NCI-H524 (cell line): ENCODE measurements around the gene COL18A1.

Experiments used
- DNase-seq, 2 experiments: peaks; one replicate each; lab custom pipeline; 2025; lab: John Stamatoyannopoulos, UW

COL18A1 gene

DNA sequence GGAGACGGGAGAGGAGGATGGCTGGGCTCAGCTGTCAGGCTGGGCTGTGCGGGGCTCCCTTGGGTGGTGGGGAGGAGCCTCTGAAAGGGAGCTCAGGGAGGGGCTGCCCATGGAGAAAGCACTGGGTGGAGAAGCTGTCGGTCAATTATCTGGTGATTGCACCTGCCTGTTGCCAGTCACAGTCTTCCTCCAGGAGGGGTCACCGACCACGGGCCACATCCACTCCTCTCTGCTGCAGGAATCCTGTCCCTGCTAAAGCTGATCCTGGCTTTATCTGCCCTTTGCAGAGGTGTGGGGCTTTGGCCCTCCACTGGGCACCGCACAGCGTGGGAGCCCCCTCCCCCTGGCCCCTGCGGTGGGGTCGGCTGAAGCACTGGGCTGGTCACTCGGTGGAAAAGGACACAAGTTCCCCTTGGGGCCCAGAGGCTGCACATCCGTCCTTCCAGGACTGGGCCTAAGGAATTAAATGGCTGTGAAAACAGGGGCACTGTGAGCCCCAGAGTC, 21.8 kb upstream of the COL18A1 start:
- DNase-seq = no peak

DNA sequence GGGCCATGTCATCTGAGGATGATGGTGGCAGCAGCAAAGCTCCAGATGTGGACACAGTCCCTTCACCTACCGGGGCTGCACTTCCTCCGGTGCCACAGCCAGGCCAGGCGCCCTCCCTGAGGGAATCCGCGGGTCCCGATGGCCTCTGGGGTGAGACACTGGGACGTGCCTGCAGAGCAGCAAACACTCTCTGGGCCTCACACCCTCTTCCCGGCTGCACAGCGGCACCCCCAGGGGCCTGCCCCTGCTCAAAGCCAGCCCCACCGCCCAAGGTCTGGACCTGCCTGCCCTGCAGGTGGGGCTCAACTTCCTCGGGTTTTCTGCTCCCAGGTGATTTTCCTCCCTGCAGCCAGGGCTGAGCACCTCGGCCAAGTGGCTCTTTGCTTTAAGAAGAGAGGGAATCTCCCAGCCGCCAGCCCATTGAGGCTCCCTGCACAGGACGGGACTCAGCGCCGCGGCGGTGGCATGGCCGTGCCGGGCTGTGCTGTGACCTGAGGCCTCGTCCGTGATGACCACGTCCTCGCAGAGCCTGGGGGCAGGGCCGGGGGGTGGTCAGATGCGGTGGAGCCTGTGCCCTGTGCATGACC, 21.3 kb upstream of the COL18A1 start:
- DNase-seq = no peak

DNA sequence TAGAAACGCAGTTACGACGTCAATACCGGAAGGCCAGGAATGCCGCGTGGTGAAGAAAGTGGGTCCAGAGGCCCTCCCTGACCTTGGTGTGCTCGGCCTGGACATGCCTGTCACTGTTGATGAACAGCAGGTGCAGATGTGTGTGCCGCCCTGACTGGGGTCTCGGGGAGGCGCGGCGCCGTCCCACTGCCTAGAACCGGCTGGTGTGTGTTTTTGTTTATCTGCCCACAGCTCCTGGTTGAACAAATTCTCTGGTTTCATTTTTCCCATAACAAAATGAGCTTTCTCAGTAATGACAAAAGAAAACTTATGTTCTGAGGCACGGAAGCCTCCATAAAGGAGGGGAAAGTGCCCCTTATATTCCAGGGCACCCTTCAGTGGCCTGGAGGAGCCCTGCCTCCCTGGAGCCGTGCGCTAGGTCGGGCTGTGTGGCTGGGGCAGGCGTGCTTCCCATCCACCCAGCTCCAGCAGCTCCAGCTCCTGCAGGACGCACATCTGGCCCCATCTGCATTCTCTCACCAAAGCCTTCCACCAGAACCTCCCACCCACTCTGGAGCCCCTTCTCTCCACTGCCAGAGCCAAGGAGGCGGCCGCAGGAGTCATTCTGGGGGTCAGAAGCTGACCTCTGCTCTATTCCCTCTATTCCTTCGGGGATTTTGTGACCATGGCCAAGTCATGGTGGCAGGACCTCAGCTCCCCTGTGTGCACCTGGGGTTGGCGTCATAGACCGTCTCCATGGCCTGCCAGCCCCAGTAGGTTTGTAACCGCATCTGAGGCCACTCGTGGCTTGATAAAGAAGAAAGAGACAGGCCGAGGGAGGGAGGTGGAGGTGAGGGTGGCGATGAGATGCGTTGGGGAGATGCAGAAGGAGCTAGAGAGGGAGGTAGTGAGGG, 20.1 kb upstream of the COL18A1 start:
- DNase-seq = no peak

DNA sequence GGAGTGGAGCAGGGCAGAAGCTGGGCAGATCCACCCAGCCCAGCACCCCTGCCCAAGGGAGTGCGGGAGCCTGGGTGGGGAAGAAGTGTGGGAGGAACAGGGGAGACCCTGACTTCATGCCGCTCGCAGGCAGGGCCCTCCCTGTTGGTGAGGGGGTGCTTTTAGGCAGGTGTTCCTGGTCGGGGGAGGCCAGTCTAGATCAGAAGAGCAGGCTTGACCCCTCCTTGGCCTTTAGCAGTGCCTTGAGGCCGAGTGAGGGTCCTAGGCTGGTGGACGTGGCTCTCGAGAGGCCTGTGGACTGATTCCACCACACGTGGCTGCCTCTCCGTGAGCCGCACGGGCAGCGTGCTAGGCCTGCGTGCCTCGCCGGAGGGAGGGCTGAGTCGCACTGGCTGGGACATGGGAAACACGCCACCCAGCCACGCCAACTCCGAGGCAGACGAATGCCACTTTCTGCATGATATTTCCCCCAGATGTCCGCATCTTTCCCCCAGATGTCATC, 19.4 kb upstream of the COL18A1 start:
- no peak for DNase-seq

DNA sequence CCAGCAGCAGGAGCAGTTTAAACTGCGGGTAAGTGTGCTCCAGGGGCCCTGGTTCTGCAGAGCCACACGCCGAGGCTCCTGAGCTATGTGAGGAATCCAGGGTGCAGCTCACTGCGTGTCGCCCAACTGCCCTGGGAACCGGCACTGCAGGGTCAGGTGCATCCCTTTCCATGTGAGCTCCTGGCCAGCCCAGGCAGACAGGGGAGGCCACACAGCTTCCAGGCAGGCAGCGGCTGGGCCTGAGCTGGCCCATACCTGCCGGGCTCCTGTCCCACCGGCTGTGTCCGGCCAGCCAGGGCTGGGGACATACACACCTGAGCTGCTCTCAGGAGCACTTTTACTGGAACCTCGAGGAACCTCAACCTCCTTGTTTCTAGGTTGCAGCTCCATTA, 18.6 kb upstream of the COL18A1 start:
- no peak for DNase-seq

DNA sequence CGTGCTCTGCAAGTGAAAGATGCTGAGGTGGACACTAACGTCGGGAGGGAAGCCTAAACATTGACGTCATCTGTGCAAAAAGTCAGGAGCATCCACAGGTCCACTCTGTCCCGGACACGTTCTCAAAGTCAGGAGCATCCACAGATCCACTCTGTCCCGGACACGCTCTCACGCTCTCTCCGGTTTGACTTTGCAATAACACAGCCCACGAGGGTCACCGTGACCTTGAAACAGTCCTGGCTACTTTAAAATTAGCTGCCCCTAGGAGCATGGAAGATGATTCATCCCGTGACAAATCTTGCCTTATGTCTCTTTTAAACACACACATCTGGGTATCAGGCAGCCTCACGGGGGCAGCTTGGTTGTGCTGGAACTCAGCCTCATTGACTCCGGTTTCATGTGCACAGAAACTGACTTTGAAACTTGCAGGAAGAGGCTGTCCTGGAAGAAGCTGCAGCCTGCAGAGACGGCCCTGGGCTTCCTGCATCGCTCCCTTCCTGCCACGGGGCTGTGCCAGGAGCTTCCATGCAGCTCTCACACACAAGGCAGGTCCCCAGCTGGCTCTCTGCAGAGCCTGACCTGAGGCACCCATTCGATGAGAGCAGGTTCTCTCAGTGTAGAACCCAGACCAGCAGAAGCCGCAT, 18.1 kb upstream of the COL18A1 start:
- no peak for DNase-seq

DNA sequence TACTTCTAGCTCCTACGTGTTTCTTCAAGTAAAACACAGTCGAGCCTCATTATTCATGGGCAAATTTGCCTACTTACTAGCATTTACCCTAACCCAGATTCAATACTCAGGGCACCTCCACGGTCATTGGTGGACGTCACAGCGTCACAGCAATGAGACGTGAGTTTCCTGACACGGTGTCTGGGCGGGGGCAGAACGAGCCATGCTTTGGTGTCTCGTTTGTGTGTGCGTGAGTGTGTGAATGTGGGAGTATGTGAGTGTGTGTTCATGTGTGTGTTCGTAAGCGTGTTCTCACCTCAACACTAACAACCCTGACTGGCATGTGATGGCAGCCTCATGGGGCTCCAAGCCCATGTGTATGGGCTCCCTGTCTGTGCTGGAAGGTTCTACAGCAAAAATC, 17.5 kb upstream of the COL18A1 start:
- DNase-seq = no peak

DNA sequence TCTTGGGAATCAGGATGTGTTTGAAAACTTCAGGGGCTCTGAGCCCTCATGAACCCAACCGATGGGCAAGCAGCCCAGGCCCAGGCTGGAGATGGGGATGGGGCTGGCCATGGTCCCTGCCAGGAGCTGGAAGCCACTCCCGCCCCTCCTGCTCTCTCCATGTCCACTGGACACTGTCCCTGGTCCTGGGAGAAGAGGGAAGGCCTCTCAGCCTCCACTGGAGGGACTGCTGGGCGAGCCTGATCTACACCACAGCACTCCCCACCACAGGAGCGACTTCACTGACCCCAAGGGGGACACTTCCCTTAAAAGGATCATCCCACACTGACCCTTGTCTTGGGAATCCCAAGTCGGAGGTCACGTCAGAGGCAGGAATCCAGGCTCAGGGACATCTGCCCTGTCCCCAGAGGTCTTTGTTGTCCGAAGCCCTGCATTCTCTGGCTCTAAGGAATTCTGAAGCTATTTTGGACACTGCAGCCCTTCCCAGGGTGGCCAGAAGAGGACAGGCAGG, 16.9 kb upstream of the COL18A1 start:
- no peak for DNase-seq

DNA sequence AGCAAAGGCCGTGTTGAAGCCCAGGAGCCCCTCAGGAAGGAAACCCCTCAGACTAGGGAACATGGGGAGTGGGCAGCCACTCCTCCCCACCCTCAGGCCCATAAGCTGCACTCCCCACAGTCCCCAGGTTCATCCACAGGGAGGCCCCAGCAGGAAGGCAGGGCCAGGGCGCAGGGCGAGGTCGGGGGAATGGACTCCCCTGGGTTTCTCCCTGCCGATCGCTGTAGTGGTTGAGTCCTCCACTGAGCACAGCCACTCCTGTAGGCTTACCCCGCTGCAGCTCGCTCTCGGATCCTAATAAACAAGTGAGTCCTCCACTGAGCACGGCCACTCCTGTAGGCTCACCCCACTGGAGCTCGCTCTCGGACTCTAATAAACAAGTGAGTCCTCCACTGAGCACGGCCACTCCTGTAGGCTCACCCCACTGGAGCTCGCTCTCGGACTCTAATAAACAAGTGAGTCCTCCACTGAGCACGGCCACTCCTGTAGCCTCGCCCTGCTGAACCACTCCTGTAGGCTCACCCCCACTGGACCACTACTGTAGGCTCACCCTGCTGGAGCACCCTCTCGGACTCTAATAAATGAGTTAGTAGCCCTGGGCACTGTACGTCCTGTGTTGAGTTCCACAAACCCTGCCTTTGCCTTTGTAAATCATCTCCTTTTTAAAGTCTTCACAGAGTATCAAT, 16.2 kb upstream of the COL18A1 start:
- DNase-seq = no peak

DNA sequence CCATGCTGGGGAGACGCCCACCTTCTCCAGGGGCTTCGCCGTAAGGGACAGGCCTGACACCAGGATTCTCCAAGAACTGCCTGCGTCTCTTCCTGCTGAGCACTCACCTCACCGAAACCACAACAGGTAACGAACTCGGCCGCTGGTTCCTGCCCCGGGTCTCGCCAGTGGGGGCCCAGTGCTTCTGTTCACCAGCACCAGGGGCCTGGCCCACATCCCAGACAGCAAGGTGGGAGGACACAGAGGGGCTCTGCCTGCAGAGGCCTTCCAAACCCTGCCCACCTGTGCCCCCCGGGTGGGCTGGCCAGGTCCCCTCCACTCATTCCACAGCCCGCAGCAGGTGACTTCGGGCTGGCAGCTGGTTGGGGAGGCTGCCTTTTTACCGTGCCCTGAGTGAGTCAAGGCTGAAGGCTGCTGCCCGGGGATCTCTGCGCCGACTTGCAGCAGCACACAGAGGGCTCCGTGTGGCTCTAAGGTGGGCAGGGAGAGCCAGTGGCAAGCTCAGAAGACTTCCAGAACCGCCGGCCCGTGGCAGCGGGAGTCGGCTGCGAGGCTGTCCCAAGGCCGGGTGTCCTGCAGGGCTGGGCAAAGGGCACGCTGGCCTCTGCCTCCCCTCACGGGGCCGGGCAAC, 14.7 kb upstream of the COL18A1 start:
- no peak for DNase-seq

DNA sequence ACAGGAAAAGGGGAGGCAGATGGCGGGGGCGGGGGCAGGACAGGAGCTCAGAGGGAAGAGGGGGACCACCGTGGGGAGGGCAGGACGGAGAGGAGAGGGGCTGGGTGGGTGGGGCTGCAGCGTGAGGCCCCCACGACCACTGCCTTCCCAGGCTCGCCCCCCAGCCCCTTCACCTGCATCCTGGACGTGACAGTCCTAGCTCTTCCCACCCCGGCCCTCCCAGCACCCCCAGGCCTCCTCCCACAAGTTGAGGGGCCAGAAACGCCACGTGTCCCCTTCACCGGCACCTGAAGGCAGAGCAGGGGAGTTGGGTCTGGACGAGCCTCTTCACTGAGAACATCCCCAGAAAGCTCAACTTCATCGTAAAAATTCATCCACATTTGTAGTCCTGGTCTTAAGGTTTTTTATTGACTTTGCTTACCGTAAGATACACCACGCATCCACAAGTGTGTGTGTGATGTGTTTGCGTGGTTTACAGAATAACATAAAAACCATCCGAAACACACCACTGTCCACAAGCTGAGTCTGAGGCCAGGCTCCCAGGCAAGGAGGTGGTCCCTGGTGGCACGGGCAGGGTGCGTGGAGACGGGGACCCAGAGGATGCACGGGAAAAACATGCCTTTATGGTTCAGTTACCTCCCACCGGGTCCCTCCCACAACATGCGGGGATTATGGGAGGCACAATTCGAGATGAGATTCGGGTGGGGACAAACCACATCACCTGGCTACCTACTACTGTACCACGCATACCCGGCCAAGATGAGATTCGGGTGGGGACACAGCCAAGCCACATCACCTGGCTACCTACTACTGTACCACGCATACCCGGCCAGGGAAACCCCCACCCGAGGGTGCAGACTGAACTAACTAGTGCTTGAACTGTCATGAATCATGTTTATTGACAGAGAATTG, 13.9 kb upstream of the COL18A1 start:
- DNase-seq = no peak

DNA sequence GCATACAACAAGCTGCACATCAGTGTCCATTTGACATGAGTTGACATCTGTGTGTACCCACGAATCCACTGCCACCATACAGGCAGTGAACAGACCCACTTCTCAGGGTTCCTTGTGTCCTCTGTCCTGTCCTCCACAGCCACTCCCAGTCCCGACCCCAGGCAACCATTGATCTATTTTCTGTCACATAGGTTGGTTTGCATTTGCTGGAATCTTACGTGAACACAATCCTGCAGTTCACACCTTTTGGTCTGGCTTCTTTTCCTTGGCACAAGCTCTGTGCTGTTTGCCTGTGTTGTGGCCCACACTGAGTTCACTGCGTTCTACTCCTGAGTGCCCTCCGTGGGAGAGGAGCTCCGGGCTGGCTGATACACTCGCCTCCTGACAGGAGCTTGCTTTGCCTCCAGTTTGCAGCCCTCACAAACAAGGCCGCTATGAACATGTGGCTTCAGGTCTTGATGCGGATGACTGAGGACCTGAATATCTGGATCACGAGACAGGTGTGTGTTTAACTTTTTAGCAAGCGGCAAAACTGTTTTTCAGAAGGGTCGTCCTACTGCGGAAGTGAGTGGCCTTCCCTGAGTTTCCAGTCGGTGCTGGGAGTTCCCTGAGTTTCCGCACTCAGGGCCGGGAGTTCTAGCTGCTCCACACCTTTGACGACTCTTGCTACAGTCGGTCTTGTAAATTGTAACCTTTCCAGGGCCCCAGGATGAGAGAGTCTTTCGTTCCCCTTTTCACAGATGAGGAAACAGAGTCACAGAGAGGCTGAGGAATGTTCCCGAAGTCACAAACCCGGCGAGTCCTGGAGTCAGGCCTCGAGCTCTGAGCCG, 13.0 kb upstream of the COL18A1 start:
- DNase-seq = no peak

DNA sequence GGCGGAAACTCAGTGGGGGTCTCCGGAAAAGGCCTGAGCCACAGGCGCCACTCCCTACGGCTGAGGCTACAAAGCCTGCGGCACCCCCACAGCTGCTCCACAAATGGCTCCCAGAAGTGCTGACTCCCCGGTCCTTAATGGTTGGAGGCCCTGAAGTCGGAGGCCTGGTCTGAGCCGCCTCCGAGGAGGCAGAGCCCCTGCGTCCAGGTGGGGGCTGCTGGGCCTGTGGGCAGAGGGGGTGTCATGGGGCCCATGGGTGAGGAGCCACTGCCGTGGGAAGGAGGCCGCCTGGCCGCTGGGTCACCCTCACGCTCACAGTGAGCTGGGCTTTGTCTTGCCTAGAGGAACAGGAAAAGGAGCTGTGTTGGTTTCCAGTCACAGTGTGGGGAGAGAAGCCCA, 12.4 kb upstream of the COL18A1 start:
- DNase-seq = no peak

DNA sequence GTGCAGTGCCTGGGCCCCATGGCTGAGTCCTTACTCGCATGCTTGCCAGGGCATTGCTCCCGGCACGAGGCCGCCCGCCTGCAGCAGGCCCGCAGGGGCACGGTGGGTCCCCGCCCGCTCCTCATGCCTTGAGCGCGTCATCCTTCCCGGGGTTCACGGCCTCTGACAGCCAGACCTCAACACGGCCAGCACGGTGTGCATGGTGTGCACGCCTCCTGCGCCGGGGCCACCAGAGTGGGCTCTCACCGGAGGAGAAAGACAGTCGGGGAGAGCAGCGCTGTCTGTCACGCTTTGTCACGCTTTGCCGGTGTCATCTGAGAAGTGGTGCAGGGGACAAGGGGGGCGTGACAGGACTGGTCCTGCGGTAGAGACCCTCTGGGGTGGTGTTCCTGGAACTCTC, 11.9 kb upstream of the COL18A1 start:
- DNase-seq = no peak

DNA sequence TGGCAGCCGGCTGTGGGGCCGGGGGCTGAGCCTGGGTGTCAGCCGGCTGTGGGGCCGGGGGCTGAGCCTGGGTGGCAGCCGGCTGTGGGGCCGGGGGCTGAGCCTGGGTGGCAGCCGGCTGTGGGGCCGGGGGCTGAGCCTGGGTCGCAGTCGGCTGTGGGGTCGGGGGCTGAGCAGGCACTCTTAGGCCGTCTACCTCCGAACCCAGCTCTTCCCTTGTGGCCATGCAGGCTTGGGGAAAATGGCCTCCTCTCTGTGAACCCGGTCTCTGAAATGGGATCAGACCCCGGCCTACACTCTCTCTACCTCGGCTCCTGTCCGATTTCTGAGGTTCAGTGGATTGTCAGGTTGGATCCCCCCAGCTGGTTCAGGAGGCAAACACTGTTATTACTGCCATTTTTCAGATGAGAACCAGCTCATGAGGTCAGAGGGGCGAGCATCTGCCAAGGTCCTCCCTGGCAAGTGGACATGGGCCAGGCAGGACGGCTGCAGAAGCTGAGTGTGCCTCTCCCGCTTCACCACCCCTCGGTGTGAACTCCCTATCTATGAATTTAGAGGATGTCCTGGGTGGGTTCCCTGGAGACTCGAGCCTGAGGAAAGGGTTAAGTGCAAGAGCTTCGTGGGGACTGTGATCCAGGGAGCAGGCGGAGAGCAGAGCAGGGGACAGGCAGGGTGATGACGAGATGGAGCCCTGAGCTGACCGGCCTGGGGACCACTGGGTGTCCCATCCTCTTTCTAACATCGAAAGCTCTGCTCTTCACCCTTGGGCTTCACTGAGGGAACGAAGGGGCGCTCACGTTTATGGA, 10.9 kb upstream of the COL18A1 start:
- no peak for DNase-seq

DNA sequence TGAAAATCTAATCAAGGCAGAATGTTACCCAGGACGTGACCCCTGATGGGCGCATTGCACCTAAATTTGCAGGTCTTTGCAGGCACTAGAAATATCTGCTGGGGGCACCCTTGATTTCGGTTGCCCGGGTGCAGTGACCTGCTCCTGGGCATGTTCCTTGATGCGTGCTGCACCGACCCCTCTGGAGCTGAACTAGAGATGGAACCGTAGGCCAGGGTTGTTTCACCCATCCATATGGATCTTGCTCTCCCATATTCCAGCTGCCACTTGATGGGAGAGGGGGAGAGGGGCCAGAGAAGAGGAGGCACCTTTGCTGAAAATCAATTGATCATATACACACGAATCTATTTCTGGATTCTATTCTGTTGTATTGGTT, 8.4 kb upstream of the COL18A1 start:
- DNase-seq = no peak

DNA sequence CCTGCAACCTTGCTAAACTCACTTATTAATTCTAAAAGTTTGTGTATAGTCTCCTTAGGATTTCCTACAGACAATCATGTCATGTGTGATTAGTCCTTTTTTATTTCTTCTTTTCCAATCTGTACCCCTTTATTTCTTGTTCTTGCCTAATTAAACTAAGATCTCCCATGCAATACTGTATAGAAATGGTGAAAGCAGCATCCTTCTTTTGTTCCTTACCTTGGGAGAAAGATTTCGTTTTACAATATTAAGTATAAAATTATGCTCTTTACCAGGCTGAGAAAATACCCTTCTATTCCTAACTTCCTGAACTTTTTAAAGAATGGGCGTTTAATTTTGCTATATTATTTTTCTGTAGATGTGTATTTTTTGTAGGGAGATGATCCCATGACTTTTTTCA, 7.6 kb upstream of the COL18A1 start:
- no peak for DNase-seq

DNA sequence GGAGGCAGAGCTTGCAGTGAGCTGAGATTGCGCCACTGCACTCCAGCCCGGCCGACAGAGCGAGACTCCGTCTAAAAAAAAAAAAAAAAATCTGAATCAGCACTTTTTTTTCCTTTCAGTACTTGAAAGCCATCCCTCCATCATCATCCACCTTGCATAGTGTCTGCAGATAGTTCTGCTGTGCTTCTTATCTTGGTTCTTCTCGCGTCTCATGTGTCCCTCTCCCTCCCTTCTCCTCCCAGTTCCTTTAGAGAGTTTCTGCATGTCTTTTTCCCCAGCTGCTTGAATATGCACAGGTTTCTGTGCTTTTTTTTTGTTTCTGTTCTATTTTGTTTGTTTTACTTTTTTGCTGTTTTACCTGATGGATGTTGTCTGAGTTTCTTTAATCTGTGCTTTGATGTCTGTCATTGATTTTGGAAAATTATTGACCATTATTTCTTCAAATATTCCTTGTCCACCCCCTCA, 3.9 kb upstream of the COL18A1 start:
- no peak for DNase-seq
